Small intestine (tissue), 7 donors: ENCODE results near the gene NKX1-2. TPM values are rescaled to one million over a fixed set of nuclear protein-coding genes. Genes with fewer than 3 reads are reported as not detected.

ENCODE experiments used
- DNase-seq, 2 donors: peaks; one replicate each; pipeline versions ENCODE4 v3.0.0 to v3.0.0-alpha.2; 2013
- FAIRE-seq: peaks from 2 replicates; lab custom pipeline; 2012; peaks lifted over from hg19 to GRCh38; lab: Jason Lieb, UNC
- H3K27ac ChIP-seq, 3 donors: one replicate each; pipeline ENCODE4 v1.5.1; 2013; ENCODE audit warnings: low read length in 2 of 3, mild to moderate bottlenecking in 2 of 3, control low read depth in 1 of 3, inconsistent platforms in 1 of 3, low read depth in 1 of 3, moderate library complexity in 1 of 3
- H3K27me3 ChIP-seq, 3 donors: one replicate each; pipeline ENCODE4 v1.6.1; 2013; ENCODE audit warnings: low read length in 3 of 3, inconsistent platforms in 1 of 3; ENCODE audit not compliant: control insufficient read depth in 3 of 3, insufficient read depth in 3 of 3
- H3K36me3 ChIP-seq, 3 donors: one replicate each; pipeline ENCODE4 v1.6.1; 2013; ENCODE audit warnings: low read length in 3 of 3, inconsistent platforms in 1 of 3, low read depth in 1 of 3, mild to moderate bottlenecking in 1 of 3, moderate library complexity in 1 of 3; ENCODE audit not compliant: control insufficient read depth in 3 of 3, insufficient read depth in 2 of 3
- H3K4me1 ChIP-seq, 3 donors: one replicate each; pipeline ENCODE4 v1.6.1; 2013; ENCODE audit warnings: low read length in 2 of 3, inconsistent platforms in 1 of 3, low read depth in 1 of 3, mild to moderate bottlenecking in 1 of 3, moderate library complexity in 1 of 3; ENCODE audit not compliant: control insufficient read depth in 3 of 3, insufficient read depth in 2 of 3
- H3K4me3 ChIP-seq, 3 donors: one replicate each; pipeline ENCODE4 v1.5.1; 2013; ENCODE audit warnings: low read length in 3 of 3, control low read depth in 1 of 3, inconsistent platforms in 1 of 3, low read depth in 1 of 3, mild to moderate bottlenecking in 1 of 3, moderate library complexity in 1 of 3
- H3K9me3 ChIP-seq, 2 donors: one replicate each; pipeline ENCODE4 v1.6.1; 2013; ENCODE audit warnings: low read depth in 1 of 2, low read length in 1 of 2; ENCODE audit not compliant: control insufficient read depth in 2 of 2, insufficient read depth in 1 of 2
- WGBS, 3 donors: extraction: QIAGEN DNeasy Blood & Tissue Kit; methylation state at CpG; one replicate each; pipeline ENCODE4 v1.1.7; 2013; 5-methylcytosine and 5-hydroxymethylcytosine counted together
- polyA plus RNA-seq, 4 donors: library from polyadenylated mRNA; stranded (reverse) in 3 of 4; unstranded in 1 of 4; fragments of 200-250 nt in 3 of 4; fragments of 120-200 nt in 1 of 4; gene quantifications; one replicate each; pipeline versions ENCODE4 v1.2.1 to v1.2.3, GENCODE V29; 2013
- donor health status: healthy with polysubstance abuse.
- donor health status: control.
- donor health status: control.
- donor health status: Bipolar disorder and iron deficiency.
- donor health status: healthy.

NKX1-2 gene
- polyA plus RNA-seq, 4 donors: 0.06 to 13.1 TPM; not detected in 2

DNA sequence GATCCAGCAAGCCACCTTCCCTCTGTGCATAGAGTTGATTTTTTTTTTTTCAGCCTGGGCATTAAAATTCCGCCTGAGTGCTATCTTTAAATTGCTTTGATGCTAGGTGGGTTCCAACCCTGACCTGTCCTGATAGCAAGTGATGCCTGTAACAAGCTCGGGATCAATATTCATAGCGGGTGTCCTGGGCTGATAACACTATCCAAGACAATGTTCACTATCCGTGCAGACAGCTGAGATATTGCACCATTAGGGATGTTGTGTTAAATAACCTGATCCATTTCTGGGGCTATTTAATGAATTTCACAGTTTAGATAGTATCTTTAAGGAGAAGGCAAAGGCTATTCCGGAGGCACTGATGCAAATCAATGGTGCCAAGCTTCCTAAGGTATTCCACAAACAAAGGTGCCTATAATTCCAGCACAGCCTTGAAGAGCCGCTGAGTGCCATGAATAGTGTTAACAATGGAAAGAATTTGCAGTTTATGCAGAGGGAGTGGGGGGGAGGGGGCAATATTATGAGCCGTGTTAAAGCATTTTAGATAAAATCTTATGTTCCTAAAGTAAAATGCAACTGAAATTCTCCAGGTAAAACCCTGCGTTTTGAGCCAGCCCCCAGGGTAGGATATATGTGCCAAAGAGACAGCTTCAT, 4.2 kb upstream of the NKX1-2 start:
- Histone ChIP-seq H3K27ac (no peak overlapping the region), H3K9me3 (no peaks in the 10 kb centered on the region), H3K27me3 (peaks cover 7 to 48% (median 35%) of the 10 kb centered on the region in 3 donors), H3K4me1 (peaks cover 0 to 5% (median 0%) of the 10 kb centered on the region in 3 donors), H3K36me3 (no peaks in the 10 kb centered on the region), H3K4me3 (no peak overlapping the region)
- DNase-seq (no peak), FAIRE-seq (no peak)
- 32 to 47% (median 45%) methylated on average over 8 of the region's 8 CpGs for WGBS, 3 donors

DNA sequence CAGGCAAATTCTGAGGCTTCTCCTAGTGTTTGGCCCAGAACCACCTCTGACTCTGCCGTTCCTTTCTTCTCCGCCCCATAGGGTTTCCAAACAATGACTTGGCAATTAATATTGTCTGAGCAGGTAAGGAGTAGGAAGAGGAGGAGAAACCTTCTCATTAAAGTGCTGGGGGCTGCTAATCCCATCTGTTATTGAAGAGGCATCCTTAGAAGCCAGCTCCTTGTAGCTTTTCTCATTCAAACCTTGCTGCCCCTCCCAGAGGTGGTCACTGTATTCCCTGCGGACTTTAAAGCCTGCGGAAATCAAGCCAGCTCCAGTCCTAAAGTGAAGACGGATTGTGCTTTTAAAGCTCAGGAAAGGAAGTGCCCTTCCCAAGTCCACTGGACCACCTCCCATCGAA, 1.4 kb upstream of the NKX1-2 start:
- H3K9me3 ChIP-seq: no peaks in the 10 kb centered on the region

DNA sequence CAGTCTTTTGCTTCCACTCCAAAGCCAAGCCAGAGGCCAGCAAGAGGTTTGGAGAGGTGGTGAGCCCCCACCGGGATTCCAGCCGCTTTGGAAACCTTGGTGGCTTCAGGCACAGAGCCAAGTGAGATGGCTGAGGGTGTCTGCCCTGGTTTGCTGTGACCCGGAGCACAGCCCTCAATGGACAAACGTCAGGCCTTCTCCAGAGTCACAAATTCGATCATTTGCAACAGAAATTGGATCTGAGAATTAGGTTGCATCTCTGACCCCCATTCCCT, 885 bp upstream of the NKX1-2 start:
- H3K27me3 ChIP-seq: peaks cover 15 to 73% (median 50%) of the 10 kb centered on the region in 3 donors
- H3K9me3 ChIP-seq: no peaks in the 10 kb centered on the region
- H3K4me1 ChIP-seq: peaks cover 2 to 16% (median 3%) of the 10 kb centered on the region in 3 donors
- FAIRE-seq (no peak), DNase-seq (no peak)
- no peak overlapping the region for H3K27ac ChIP-seq
- WGBS, 3 donors: 31 to 41% (median 40%) methylated on average over 5 of the region's 5 CpGs
- H3K4me3 ChIP-seq: no peak overlapping the region
- H3K36me3 ChIP-seq: no peaks in the 10 kb centered on the region

More for the DNA sequence above, 1.4 kb upstream of the NKX1-2 start:
- DNase-seq (no peak), FAIRE-seq (no peak)
- H3K36me3 ChIP-seq: no peaks in the 10 kb centered on the region
- H3K27ac ChIP-seq: no peak overlapping the region
- H3K27me3 ChIP-seq: peaks cover 15 to 73% (median 49%) of the 10 kb centered on the region in 3 donors
- peaks cover 2 to 16% (median 3%) of the 10 kb centered on the region in 3 donors for H3K4me1 ChIP-seq
- no peak overlapping the region for H3K4me3 ChIP-seq
- WGBS, 3 donors: 36 to 71% (median 55%) methylated on average over 6 of the region's 6 CpGs

DNA sequence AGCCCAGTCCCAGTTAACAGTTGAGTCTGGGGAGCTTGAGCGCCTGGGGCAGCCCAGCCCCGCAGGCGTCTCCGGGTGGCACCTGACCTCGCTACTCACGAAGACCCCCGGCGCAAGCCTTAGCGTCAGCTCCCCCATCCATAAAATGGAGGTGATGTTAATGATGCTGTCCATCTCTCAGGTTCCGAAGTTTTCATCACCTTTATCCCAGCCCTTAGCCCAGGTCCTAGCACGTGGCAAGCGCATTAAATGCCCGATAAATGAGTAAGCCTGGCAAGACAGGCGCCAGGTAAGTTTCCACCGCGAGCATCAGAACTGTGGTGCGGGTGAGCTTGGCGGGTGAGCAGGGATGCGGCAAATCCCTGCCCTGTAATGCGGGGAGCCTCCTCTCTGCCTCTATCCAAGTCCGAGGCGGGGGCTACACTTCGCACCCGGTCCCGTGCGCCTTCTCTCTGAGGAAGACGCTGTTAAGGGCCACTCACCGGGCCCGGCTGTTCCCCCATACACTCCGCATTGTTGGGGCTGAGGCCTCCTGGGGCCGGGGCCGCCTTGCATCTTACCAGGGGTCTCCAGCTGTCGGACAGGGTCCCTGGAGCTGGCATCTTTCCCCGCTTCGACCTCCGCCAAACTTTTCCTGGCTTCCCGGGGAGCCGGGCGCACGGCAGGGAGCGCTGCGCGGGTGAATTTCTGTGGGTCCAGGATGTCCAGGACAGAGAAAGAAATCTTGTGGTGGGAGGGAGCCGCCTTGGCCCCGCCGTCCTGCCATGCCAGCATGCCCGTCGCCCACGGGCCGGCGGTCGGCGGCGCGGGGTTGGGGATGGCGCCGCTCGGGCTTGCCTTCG, 444 bp downstream of the NKX1-2 start:
- Histone ChIP-seq H3K27ac (no peak overlapping the region), H3K4me1 (peaks cover 2 to 24% (median 3%) of the 10 kb centered on the region in 3 donors), H3K27me3 (peaks cover 15 to 68% (median 50%) of the 10 kb centered on the region in 3 donors), H3K9me3 (no peaks in the 10 kb centered on the region), H3K4me3 (peak overlapping the region in 2 of 3 donors; percentile 37 to 41), H3K36me3 (no peaks in the 10 kb centered on the region)
- DNase-seq: peak in 1 of 2 donors; percentile 66
- FAIRE-seq: no peak
- WGBS, 3 donors: 2 to 3% (median 2%) methylated on average over 53 to 59 of the region's 59 CpGs

DNA sequence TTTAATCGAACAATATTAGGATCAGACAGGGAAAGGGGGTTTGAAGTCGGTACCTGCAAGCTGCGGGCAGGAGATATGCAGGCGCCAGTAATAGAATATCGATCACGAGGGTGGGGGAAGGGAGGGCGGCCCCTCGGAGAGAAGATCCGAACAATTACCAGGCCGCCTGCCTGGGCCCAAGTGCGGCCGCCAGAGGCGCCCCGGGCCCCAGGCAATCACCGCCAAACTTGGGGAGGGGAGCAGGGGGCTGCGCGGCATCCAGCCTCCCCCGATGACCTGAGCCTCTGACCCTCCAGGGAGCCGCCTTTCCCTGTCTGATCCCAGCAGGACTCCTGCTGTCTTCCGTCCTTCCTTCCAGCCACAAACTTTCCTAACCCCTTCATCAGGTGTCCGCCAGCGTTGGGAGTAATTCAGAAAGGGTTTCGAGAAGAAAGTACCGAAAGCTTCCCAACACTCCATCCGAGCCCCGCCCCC, 1.1 kb downstream of the NKX1-2 start:
- no peaks in the 10 kb centered on the region for H3K36me3 ChIP-seq
- no peak overlapping the region for H3K27ac ChIP-seq
- peak overlapping the region in 2 of 3 donors; percentile 31 to 41 for H3K4me3 ChIP-seq
- H3K9me3 ChIP-seq: no peaks in the 10 kb centered on the region
- FAIRE-seq (no peak), DNase-seq (no peak)
- WGBS, 3 donors: 2 to 5% (median 4%) methylated on average over 21 to 26 of the region's 26 CpGs
- H3K27me3 ChIP-seq: peaks cover 15 to 62% (median 47%) of the 10 kb centered on the region in 3 donors
- peaks cover 2 to 28% (median 3%) of the 10 kb centered on the region in 3 donors for H3K4me1 ChIP-seq

DNA sequence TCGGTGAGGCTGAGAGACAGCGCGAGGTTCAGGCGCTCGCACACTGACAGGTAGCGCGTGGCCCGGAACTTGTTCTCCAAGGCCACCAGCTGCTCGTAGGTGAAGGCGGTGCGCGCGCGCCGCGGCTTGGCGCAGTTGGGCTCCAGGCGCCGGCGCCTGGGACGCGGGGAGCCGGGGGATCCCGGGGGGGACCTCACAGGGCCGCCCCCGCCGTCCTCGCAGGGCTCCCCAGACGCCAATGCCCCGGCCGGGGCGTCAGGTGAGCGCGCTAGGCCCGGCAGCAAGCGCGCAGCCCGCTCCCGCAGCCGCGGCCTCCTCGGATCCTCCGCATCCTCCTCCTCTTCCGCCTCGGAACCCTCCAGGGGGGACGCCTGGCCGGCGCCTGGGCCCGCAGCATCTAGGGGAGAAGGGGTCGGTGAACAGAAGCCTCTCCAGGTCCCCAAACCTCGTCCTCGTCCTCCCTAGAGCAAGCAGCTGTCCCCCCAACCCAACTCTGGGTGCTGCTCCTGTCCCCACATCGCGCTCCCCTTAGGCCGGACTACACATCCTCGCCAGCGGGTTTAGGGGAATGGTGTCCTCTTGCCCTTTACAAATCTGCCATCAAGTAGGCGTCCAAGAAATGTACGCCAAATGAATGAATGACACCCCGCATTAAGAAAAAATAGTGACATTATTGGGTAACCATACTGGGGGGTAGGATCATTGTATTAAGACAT, 1.9 kb downstream of the NKX1-2 start:
- H3K36me3 ChIP-seq: no peaks in the 10 kb centered on the region
- FAIRE-seq: no peak
- no peak overlapping the region for H3K27ac ChIP-seq
- WGBS, 3 donors: 3 to 5% (median 4%) methylated on average over 54 to 60 of the region's 60 CpGs
- peaks cover 15 to 56% (median 43%) of the 10 kb centered on the region in 3 donors for H3K27me3 ChIP-seq
- DNase-seq: peak; percentile 58 to 78
- peaks cover 2 to 28% (median 3%) of the 10 kb centered on the region in 3 donors for H3K4me1 ChIP-seq
- no peaks in the 10 kb centered on the region for H3K9me3 ChIP-seq
- H3K4me3 ChIP-seq: peak overlapping the region in 2 of 3 donors; percentile 41 to 44

DNA sequence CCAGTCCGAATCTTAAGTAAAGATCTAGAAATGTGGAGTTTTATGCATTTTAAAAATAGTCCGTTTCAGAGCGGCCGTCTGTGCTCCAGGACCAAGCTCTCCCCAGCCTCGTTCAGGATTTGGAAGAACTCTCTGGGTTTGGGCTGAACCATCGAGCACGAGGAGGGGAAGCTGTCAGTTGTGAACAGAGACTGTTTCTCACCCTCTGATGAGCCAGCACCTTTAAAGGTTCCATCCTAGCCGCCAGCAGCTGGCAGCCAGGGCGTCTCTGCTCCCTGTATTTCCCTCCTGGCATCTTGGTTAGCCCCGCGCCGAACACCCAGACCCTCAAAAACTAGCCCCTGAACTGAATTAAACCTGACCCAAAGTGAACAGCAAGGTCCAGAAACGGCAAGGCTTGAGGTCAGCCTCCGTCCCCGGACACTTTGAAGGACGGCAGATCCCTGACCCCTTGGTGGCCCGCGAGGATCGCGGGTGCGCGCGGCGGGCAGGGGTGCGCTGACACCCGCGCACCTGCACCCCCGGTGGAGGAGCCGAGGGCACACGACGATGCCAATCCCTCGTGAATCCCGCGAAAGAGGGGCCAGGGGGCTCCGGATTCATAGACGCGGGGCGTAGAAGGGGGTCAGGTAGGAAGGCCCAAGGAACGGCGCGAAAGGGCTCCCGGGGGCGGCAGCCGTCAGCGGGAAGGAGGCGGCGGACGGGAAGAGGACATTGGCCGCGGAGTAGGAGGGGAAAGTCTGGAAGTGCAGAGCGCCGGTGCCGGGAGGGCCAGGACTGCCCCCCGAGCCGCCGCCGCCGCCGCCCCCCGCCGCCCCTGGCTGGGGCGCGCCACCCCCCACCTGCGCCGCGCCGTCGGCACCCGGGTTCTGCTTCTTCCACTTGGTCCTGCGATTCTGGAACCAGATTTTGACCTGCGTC, 2.7 kb downstream of the NKX1-2 start:
- H3K36me3 ChIP-seq: no peaks in the 10 kb centered on the region
- H3K9me3 ChIP-seq: no peaks in the 10 kb centered on the region
- 16 to 29% (median 26%) methylated on average over 42 to 71 of the region's 71 CpGs for WGBS, 3 donors
- H3K4me3 ChIP-seq: peak overlapping the region in 2 of 3 donors; percentile 41 to 44
- no peak overlapping the region for H3K27ac ChIP-seq
- DNase-seq (no peak), FAIRE-seq (no peak)
- H3K27me3 ChIP-seq: peaks cover 15 to 52% (median 39%) of the 10 kb centered on the region in 3 donors
- peaks cover 2 to 28% (median 3%) of the 10 kb centered on the region in 3 donors for H3K4me1 ChIP-seq
